GM18502 (cell line): ENCODE data around the gene LIF.

Source experiments
- ATAC-seq: cut with Tn5 transposase; IDR thresholded peaks from one replicate; pipeline ENCODE4 v1.9.1; 2021; ENCODE audit warnings: mild to moderate bottlenecking; ENCODE audit not compliant: unreplicated experiment, poor library complexity

Gene LIF

GRCh38 chr22:30285176-30285845 is 38.8 kb upstream of the LIF start:
- no peak for ATAC-seq

DNA sequence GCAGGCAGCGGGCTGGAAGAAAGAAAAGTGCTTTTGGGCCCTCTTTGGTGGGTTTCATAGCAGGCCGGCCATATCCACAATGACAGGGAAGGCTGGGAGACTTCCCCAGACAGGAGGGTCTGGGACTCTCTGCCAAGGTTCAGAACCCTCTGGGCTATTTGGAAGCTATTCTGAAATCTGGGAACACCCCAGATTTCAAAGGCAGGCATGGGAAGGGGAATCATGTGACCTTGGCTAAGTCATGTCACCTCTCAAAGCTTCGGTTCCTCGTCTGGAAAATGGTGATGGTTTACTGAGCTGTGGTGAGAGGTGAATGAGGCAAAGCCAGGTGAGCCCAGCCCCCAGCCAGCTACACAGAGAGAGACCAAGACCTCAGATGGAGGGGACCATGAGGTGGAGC is 38.1 kb upstream of the LIF start:
- no peak for ATAC-seq

DNA sequence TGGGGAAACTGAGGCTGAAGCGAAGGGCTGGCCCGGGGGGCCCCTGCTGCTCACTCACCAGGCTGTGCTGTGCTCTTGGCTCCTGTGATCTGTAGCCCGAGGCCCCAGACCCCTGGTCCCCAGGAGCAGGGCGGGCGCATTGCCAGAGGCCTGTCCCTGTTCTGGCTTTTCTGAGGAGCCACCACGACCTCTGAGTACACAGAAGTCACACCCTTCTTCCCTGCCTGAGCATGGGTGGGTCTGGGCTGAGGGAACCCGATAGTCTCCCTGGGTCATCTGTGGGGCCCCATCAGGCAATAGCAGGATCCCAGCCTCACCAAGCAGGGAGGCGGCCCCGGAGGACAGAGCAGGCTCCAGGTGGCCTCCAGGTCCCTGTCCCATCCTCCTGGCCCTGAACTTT is 37.6 kb upstream of the LIF start:
- ATAC-seq = no peak

- no peak for ATAC-seq
Measured at GRCh38 chr22:30283342-30283741, 36.8 kb upstream of the LIF start.

GRCh38 chr22:30282616-30283046 is 36.1 kb upstream of the LIF start:
- no peak for ATAC-seq

DNA sequence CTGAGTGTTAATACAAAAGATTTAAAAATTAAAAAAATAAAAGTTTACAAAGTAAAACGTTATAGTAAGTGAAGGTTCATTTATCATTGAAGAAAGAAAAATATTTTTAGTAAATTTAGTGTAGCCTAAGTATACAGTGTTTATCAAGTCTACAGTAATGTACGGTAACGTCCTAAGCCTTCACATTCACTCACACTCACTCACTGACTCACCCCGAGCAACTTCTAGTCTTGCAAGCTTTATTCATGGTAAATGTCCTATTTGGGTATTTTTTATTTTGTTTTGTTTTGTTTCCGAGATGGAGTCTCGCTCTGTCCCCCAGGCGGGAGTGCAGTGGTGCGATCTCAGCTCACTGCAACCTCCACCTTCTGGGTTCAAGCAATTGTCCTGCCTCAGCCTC is 33.9 kb upstream of the LIF start:
- no peak for ATAC-seq

DNA sequence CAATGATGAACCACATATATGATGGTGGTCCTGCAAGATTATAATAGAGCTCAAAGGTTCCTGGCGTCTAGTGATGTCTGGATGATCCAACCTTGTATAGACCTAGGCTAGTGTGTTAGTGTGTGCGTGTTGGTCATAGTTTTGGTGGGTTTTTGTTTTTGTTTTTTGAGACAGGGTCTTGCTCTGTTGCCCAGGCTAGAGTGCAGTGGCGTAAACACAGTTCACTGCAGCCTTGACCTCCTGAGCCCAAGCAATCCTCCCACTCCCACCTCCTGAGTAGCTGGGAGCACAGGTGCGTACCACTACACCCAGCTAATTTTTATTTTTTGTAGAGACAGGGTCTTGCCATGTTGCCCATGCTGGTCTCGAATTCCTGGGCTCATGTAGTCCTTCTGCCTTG is 33.4 kb upstream of the LIF start:
- no peak for ATAC-seq

DNA sequence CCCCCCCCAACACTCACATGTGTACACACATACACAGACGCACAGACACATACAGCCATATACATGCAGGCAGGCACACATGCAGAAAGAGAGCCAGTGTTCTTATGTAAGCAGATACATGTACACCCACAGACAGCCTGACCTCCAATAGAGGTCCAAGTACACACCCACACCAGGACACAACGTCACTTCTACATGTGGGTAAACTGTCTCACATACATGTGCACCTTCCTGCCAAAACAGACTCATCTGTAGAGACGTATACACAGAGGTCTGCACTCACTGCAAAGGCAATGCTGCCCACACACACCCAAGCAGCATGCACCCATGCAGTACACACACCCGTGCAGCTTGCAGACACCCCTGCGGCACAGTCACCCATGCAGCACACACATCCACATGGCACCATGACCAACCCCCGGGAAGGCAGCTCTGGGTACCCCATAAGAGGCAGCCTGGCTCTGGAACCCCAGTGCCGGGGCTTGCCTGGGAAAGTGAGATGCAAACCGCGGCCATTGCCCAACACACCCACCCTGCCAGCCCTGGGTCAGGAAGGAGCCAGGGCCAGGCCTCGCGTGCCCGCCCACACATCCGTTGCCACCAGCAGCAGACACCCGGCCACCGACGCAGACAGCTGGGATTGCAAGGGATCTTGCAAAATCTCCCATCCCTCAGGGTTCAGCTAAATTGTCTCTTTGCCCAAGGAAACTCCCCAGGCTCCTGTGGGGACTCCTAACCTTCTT is 32.7 kb upstream of the LIF start:
- no peak for ATAC-seq

DNA sequence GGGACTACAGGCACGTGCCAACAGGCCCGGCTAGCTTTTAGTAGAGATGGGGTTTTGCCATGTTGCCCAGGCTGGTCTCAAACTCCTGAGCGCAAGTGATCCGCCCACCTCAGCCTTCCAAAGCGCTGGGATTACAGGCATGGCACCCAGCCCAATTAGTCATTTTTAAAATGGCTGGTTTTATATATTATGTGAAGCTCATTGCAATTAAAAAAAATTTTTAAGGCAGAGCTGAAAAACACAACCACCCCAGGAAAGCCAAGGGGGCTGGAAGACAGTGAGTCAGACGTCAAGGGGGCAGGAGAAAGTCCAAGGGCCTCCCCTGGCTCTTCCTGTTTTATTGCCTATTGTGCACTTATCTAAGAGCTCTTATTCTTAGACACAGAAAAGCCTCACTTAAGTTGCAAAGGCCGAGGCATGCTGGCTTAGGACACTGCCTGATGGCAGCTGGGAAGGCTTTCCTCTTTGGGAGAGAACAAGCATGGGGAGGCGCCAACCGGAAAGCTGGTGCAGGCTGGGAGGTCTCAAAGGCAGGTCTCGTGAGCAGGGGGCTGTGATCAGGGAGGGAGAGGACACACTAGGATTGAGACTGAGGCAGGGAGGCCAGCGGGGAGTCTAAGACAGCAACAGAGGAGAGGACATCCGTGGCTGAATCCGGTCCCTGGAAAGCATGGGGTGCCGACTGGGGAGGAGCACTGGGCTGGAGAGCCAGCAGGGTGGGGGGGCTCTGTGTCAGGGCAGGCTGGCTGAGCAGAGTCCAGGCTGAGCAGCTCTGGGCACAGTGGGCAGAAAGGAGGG is 31.2 kb upstream of the LIF start:
- no peak for ATAC-seq

GRCh38 chr22:30276039-30276438 is 29.5 kb upstream of the LIF start:
- no peak for ATAC-seq

- no peak for ATAC-seq
Measured at GRCh38 chr22:30275625-30276024, 29.1 kb upstream of the LIF start.

DNA sequence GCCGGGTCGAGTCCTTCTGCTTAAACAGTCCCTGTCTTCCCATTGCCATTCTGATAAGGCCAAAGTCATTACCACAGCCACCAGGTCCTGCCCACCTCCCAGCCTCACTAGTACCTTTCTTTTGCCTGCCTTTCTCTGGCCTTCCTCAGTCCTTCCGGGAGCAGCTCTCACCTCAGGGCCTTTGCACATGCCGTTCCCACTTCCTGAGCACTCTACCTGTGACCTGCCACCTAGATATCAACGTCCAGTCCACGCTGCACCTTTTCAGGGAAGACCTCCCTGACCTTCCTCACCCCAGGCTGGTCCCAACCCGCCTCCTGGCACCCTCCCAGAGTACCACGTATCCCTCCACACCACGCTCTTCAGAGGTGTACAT is 27.9 kb upstream of the LIF start:
- no peak for ATAC-seq

- no peak for ATAC-seq
Measured at GRCh38 chr22:30273711-30274436, 27.3 kb upstream of the LIF start.

- no peak for ATAC-seq
Measured at GRCh38 chr22:30272781-30273601, 26.4 kb upstream of the LIF start.

DNA sequence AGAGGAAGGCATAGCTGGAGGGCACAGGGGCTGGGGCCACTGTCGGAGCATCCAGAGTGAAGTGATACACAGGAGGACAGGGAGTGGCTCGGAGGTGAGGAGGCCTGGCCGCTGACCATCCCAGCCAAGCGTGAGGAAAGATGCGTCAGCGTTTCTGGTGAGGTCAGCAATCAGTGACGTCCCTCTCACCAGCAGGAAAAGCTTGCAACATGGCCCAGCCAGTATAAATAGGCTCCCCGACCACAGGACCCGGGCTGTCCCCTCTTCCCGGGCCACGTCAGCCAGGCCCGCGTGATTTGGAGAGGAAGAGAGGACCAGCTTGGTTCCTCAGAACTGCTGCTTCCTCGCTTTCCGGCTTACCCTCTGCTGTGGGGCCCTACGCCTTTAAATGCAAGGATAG is 24.3 kb upstream of the LIF start:
- ATAC-seq = no peak

DNA sequence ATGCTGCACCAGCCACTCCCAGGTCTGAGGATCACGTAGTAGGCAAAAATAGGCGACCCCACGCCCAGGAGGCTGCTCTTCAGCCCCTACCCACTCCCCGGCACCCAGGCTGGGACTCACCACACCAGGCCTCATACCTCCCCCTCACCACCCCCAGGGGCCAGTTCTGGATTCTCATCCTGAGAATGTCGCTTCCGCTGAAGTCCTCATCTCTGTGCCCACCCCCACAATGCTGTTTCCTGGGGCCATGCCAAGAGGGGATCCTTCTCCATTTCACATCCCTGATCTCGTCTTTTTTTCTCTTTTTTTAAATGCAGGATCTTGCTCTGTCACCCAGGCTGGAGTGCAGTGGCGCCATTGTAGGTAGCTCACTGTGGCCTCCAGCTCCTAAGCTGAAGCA is 21.8 kb upstream of the LIF start:
- no peak for ATAC-seq

- no peak for ATAC-seq
Measured at GRCh38 chr22:30267382-30268302, 21.1 kb upstream of the LIF start.

- no peak for ATAC-seq
Measured at GRCh38 chr22:30266445-30267381, 20.2 kb upstream of the LIF start, which contains the start of gene OSM. Gene OSM, minus strand, starts transcription at chr22:30266851. Its CDS starts 52 bp downstream, at chr22:30266799.
